Tongue (tissue), 2 donors: ENCODE measurements around the gene PCDHGA12. TPM values are rescaled to one million over a fixed set of nuclear protein-coding genes. Genes with fewer than 3 reads are reported as not detected.

ENCODE experiments used
- DNase-seq: peaks from one replicate; pipeline ENCODE4 v3.0.0-alpha.2; 2015
- total RNA-seq: library from RNA; depleted of rRNA; stranded (reverse); fragments of >200 nt; gene quantifications from one replicate; pipeline ENCODE4 v1.2.3, GENCODE V29; 2014

Gene PCDHGA12
- total RNA-seq, 1 donor from 2014 or later, result 5.1 TPM

DNA sequence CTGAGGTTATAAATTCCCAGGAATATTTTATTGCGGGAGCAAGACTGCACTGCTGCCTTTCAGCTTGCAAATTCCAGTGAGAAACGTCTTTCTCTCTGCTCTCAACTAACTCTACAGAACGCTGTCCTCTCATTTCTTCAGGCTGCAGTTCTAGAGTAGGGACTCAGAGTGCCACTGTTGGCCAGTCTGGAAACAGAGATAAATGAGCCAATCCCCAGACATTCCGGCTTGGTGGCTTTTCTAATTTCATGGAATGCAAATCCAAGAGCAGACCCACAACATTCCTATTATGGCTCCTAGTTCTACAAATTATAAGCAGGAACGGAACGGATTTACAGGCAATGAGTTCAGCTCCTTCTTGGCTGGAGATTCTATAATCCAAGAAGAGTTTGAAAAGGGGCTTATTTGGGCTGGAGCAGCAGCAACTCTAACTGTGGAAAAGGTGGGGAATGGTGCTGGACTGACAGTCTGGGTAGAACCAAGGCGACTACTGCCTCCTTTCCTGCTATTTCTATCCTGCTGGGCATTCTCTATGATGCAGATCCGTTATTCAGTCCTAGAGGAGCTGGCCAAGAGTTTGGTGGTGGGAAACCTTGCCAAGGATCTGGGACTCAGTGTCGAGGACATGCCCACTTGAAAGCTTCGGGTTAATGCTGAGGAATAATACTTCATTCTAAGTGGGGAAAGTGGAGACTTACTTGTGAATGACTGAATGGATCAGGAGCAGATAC, 9.3 kb downstream of the PCDHGA12 start:
- DNase-seq, result no peak

DNA sequence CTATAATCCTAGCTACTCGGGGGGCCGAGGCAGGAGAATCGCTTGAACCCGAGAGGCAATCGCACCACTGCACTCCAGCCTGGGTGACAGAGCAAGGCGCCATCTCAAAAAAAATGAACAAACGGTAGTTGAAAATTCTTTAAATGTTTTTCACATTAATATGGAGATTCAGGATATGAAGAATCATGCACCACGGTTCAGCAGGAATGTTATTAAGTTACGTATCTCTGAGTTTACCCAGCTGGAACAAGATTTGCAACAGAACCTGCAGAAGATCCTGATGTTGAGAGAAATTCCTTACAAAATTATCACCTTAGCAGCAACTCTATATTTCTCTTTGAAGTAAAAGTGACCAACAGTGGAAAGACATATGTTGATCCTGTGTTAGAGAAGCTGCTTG, 10.0 kb downstream of the PCDHGA12 start:
- DNase-seq, result no peak

GRCh38 chr5:141441571-141442170, 11.4 kb downstream of the PCDHGA12 start:
- no peak for DNase-seq

DNA sequence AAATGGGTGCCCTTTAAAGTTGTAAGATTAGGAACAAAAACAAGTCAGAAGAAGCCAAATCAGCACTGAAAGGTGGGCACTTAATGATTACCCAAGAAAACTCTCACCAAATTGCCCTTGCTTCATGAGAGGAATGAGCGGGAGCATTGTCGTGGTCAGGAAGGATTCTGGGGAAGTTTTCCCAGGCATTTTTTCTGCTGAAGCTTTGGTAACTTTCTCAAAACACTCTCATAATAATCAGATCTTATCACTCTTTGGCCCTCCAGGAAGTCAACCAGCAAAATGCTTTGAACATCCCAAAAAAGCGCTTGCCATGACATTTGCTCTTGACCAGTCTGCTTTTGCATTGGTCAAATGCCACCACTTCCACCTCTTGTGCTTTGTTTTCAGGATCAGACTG, 35.0 kb downstream of the PCDHGA12 start:
- DNase-seq, result no peak

GRCh38 chr5:141475625-141476131, 45.4 kb downstream of the PCDHGA12 start, which contains the start of gene PCDHGC3:
TSS of gene PCDHGC3 (plus strand) at chr5:141475966. CDS start at chr5:141476117, 151 bp downstream.
- peak; percentile 98 for DNase-seq

DNA sequence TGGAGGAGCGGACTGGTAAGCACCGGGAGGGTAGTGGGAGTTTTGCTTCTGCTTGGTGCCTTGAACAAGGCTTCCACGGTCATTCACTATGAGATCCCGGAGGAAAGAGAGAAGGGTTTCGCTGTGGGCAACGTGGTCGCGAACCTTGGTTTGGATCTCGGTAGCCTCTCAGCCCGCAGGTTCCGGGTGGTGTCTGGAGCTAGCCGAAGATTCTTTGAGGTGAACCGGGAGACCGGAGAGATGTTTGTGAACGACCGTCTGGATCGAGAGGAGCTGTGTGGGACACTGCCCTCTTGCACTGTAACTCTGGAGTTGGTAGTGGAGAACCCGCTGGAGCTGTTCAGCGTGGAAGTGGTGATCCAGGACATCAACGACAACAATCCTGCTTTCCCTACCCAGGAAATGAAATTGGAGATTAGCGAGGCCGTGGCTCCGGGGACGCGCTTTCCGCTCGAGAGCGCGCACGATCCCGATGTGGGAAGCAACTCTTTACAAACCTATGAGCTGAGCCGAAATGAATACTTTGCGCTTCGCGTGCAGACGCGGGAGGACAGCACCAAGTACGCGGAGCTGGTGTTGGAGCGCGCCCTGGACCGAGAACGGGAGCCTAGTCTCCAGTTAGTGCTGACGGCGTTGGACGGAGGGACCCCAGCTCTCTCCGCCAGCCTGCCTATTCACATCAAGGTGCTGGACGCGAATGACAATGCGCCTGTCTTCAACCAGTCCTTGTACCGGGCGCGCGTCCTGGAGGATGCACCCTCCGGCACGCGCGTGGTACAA, 46.0 kb downstream of the PCDHGA12 start:
- peak; percentile 92 for DNase-seq

DNA sequence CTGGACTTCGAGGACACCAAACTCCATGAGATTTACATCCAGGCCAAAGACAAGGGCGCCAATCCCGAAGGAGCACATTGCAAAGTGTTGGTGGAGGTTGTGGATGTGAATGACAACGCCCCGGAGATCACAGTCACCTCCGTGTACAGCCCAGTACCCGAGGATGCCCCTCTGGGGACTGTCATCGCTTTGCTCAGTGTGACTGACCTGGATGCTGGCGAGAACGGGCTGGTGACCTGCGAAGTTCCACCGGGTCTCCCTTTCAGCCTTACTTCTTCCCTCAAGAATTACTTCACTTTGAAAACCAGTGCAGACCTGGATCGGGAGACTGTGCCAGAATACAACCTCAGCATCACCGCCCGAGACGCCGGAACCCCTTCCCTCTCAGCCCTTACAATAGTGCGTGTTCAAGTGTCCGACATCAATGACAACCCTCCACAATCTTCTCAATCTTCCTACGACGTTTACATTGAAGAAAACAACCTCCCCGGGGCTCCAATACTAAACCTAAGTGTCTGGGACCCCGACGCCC, 46.8 kb downstream of the PCDHGA12 start:
- peak; percentile 24 for DNase-seq

GRCh38 chr5:141477815-141478214, 47.5 kb downstream of the PCDHGA12 start:
- DNase-seq, result peak; percentile 20

- DNase-seq, result peak; percentile 43
Measured at GRCh38 chr5:141478321-141478945, 48.1 kb downstream of the PCDHGA12 start.

GRCh38 chr5:141479776-141480175, 49.5 kb downstream of the PCDHGA12 start:
- DNase-seq, result no peak

Other genes with a start within 250 kb of the PCDHGA12 start
- 4.1 TPM for gene PCDHB16, start 248.1 kb upstream of the PCDHGA12 start, total RNA-seq
- gene PCDHB9, start 243.3 kb upstream of the PCDHGA12 start, total RNA-seq, result 1.7 TPM
- gene PCDHB10, start 238.2 kb upstream of the PCDHGA12 start, total RNA-seq, result 6.1 TPM
- gene PCDHB11, start 230.9 kb upstream of the PCDHGA12 start, total RNA-seq, result 5.9 TPM
- gene PCDHB12, start 221.8 kb upstream of the PCDHGA12 start, total RNA-seq, result 4.8 TPM
- gene PCDHB13, start 216.6 kb upstream of the PCDHGA12 start, total RNA-seq, result 4.4 TPM
- gene PCDHB14, start 207.2 kb upstream of the PCDHGA12 start, total RNA-seq, result 7.8 TPM
- gene PCDHB15, start 185.1 kb upstream of the PCDHGA12 start, total RNA-seq, result 9.9 TPM
- not detected for gene SLC25A2, start 126.5 kb upstream of the PCDHGA12 start, total RNA-seq
- gene TAF7, start 109.7 kb upstream of the PCDHGA12 start, total RNA-seq, result 93.2 TPM
- gene PCDHGA1, start 100.0 kb upstream of the PCDHGA12 start, total RNA-seq, result 1.8 TPM
- 3.7 TPM for gene PCDHGA2, start 91.7 kb upstream of the PCDHGA12 start, total RNA-seq
- gene PCDHGA3, start 86.7 kb upstream of the PCDHGA12 start, total RNA-seq, result 3.9 TPM
- gene PCDHGB1, start 80.4 kb upstream of the PCDHGA12 start, total RNA-seq, result 3.7 TPM
- gene PCDHGA4, start 75.5 kb upstream of the PCDHGA12 start, total RNA-seq, result 3.9 TPM
- gene PCDHGB2, start 70.5 kb upstream of the PCDHGA12 start, total RNA-seq, result 4.2 TPM
- 6.1 TPM for gene PCDHGA5, start 66.3 kb upstream of the PCDHGA12 start, total RNA-seq
- 5.7 TPM for gene PCDHGB3, start 60.3 kb upstream of the PCDHGA12 start, total RNA-seq
- gene PCDHGA6, start 56.6 kb upstream of the PCDHGA12 start, total RNA-seq, result 4.8 TPM
- 6.3 TPM for gene PCDHGA7, start 47.8 kb upstream of the PCDHGA12 start, total RNA-seq
- gene PCDHGB4, start 42.8 kb upstream of the PCDHGA12 start, total RNA-seq, result 5.9 TPM
- 3.0 TPM for gene PCDHGA8, start 37.9 kb upstream of the PCDHGA12 start, total RNA-seq
- 11.3 TPM for gene PCDHGB5, start 32.6 kb upstream of the PCDHGA12 start, total RNA-seq
- 12.2 TPM for gene PCDHGA9, start 27.7 kb upstream of the PCDHGA12 start, total RNA-seq
- gene PCDHGB6, start 22.5 kb upstream of the PCDHGA12 start, total RNA-seq, result 9.3 TPM
- 6.1 TPM for gene PCDHGA10, start 17.5 kb upstream of the PCDHGA12 start, total RNA-seq
- 10.3 TPM for gene PCDHGB7, start 12.8 kb upstream of the PCDHGA12 start, total RNA-seq
- gene PCDHGA11, start 9.5 kb upstream of the PCDHGA12 start, total RNA-seq, result 7.5 TPM
- 104 TPM for gene PCDHGC3, start 45.5 kb downstream of the PCDHGA12 start, total RNA-seq
- 7.9 TPM for gene PCDHGC4, start 54.5 kb downstream of the PCDHGA12 start, total RNA-seq
- gene PCDHGC5, start 58.6 kb downstream of the PCDHGA12 start, total RNA-seq, result 3.1 TPM
- 33.2 TPM for gene DIAPH1, start 188.5 kb downstream of the PCDHGA12 start, total RNA-seq
- gene HDAC3, start 206.3 kb downstream of the PCDHGA12 start, total RNA-seq, result 33.2 TPM
- gene RELL2, start 206.5 kb downstream of the PCDHGA12 start, total RNA-seq, result 0.82 TPM
- gene FCHSD1, start 220.9 kb downstream of the PCDHGA12 start, total RNA-seq, result 10.1 TPM